SK-N-SH treated with all-trans-retinoic acid at 6 μM for 48 hours (cell line): ENCODE data around the gene ST6GALNAC1.

Experiments used
- ATAC-seq: fragments of 200-7000 bp; cut with Tn5 transposase; 3 replicates; pipeline ENCODE4 v1.9.1; 2020; ENCODE audit warnings: mild to moderate bottlenecking, moderate library complexity
- BACH2 ChIP-seq: fragments of 250-450 bp; sonication (Bioruptor Pico); IDR thresholded peaks from 2 replicates; pipeline ENCODE4 v1.9.0; 2021; ENCODE audit warnings: mild to moderate bottlenecking, borderline replicate concordance
- CREB5 ChIP-seq: fragments of 250-450 bp; sonication (Bioruptor Pico); IDR thresholded peaks from 2 replicates; pipeline ENCODE4 v1.5.1; 2020; ENCODE audit warnings: low read depth, mild to moderate bottlenecking, moderate library complexity
- CSDC2 ChIP-seq: fragments of 250-450 bp; sonication (Bioruptor Pico); IDR thresholded peaks from 2 replicates; pipeline ENCODE4 v1.5.0; 2020; ENCODE audit warnings: mild to moderate bottlenecking, moderate library complexity
- ESRRG ChIP-seq: fragments of 250-450 bp; sonication (Bioruptor Pico); IDR thresholded peaks from 2 replicates; pipeline ENCODE4 v1.6.1; 2021; ENCODE audit warnings: mild to moderate bottlenecking
- GLIS3 ChIP-seq: fragments of 250-450 bp; sonication (Bioruptor Pico); IDR thresholded peaks from 2 replicates; pipeline ENCODE4 v1.5.0; 2020; ENCODE audit warnings: mild to moderate bottlenecking, moderate library complexity
- ISL1 ChIP-seq: fragments of 250-450 bp; sonication (Bioruptor Pico); IDR thresholded peaks from 2 replicates; pipeline ENCODE4 v2.1.2; 2022; ENCODE audit warnings: mild to moderate bottlenecking, moderate library complexity
- OSR1 ChIP-seq: fragments of 250-450 bp; sonication (Bioruptor Pico); IDR thresholded peaks from 2 replicates; pipeline ENCODE4 v1.8.0; 2022; ENCODE audit warnings: moderate library complexity, mild to moderate bottlenecking, inconsistent platforms
- PATZ1 ChIP-seq: fragments of 250-450 bp; sonication (Bioruptor Pico); IDR thresholded peaks from 2 replicates; pipeline ENCODE4 v1.8.0; 2020; ENCODE audit warnings: mild to moderate bottlenecking, moderate library complexity, borderline replicate concordance
- POU6F1 ChIP-seq: fragments of 250-450 bp; sonication (Bioruptor Pico); IDR thresholded peaks from 2 replicates; pipeline ENCODE4 v1.8.0; 2021; ENCODE audit warnings: low read depth, mild to moderate bottlenecking, moderate library complexity, borderline replicate concordance
- RARB ChIP-seq: fragments of 250-450 bp; sonication (Bioruptor Pico); IDR thresholded peaks from 2 replicates; pipeline ENCODE4 v1.8.0; 2021; ENCODE audit warnings: mild to moderate bottlenecking, moderate library complexity
- SNAI2 ChIP-seq: fragments of 250-450 bp; sonication (Bioruptor Pico); IDR thresholded peaks from 2 replicates; pipeline ENCODE4 v1.5.0; 2020; ENCODE audit warnings: mild to moderate bottlenecking, moderate library complexity
- TCF4 ChIP-seq: fragments of 250-450 bp; sonication (Bioruptor Pico); IDR thresholded peaks from 2 replicates; pipeline ENCODE4 v1.8.0; 2021; ENCODE audit warnings: mild to moderate bottlenecking, moderate library complexity, borderline replicate concordance
- TSHZ2 ChIP-seq: fragments of 250-450 bp; sonication (Bioruptor Pico); IDR thresholded peaks from 2 replicates; pipeline ENCODE4 v1.5.0; 2020; ENCODE audit warnings: mild to moderate bottlenecking, moderate library complexity
- ZC3H10 ChIP-seq: fragments of 250-450 bp; sonication (Bioruptor Pico); IDR thresholded peaks from 2 replicates; pipeline ENCODE4 v1.5.1; 2021; ENCODE audit warnings: mild to moderate bottlenecking, moderate library complexity
- ZFP3 ChIP-seq: fragments of 250-450 bp; sonication (Bioruptor Pico); IDR thresholded peaks from 2 replicates; pipeline ENCODE4 v1.5.0; 2020; ENCODE audit warnings: mild to moderate bottlenecking, moderate library complexity
- ZFP30 ChIP-seq: fragments of 450-650 bp; formaldehyde crosslinking; IDR thresholded peaks from 2 replicates; pipeline ENCODE4 v1.5.0; 2022; ENCODE audit warnings: mild to moderate bottlenecking, moderate library complexity
- ZNF565 ChIP-seq: fragments of 450-650 bp; formaldehyde crosslinking; conservative IDR thresholded peaks from 2 replicates; pipeline ENCODE4 v1.5.0; 2020; ENCODE audit warnings: low read depth, mild to moderate bottlenecking, moderate library complexity
- ZNF70 ChIP-seq: fragments of 450-650 bp; formaldehyde crosslinking; IDR thresholded peaks from 2 replicates; pipeline ENCODE4 v1.5.0; 2020; ENCODE audit warnings: mild to moderate bottlenecking, moderate library complexity

The ST6GALNAC1 gene

GRCh38 chr17:76586741-76587487 is 56.6 kb downstream of the ST6GALNAC1 start:
- no peak; the same call in 2 of the 3 replicates for ATAC-seq
- TF ChIP-seq ZFP30 (CRISPR knock-in tag) (no peak), OSR1 (no peak), ISL1 (CRISPR knock-in tag) (no peak), SNAI2 (CRISPR knock-in tag) (no peak), BACH2 (CRISPR knock-in tag) (no peak), CSDC2 (CRISPR knock-in tag) (no peak), POU6F1 (no peak)

GRCh38 chr17:76585649-76586593 is 57.6 kb downstream of the ST6GALNAC1 start, which contains the start of gene ST6GALNAC2:
Gene ST6GALNAC2 (minus strand): TSS chr17:76585860. CDS start chr17:76585808, 52 bp downstream.
- ATAC-seq: peak; percentile 96
- no peak for TF ChIP-seq RARB (CRISPR knock-in tag)
- TF ChIP-seq ZNF70 (CRISPR knock-in tag): no peak

- no peak for TF ChIP-seq ESRRG (CRISPR knock-in tag)
- TF ChIP-seq ZNF70 (CRISPR knock-in tag): no peak
- no peak for TF ChIP-seq TCF4 (CRISPR knock-in tag)
- TF ChIP-seq ZFP3 (CRISPR knock-in tag): no peak
- no peak for TF ChIP-seq CREB5 (CRISPR knock-in tag)
- no peak for TF ChIP-seq ISL1 (CRISPR knock-in tag)
- TF ChIP-seq GLIS3 (CRISPR knock-in tag): no peak
- no peak for TF ChIP-seq SNAI2 (CRISPR knock-in tag)
- TF ChIP-seq OSR1: no peak
- TF ChIP-seq ZNF565 (CRISPR knock-in tag): no peak
- TF ChIP-seq ZC3H10 (CRISPR knock-in tag): no peak
- no peak for TF ChIP-seq TSHZ2 (CRISPR knock-in tag)
- TF ChIP-seq CSDC2 (CRISPR knock-in tag): no peak
- no peak for TF ChIP-seq POU6F1
- no peak for TF ChIP-seq ZFP30 (CRISPR knock-in tag)
- no peak; the same call in 2 of the 3 replicates for ATAC-seq
Observed at GRCh38 chr17:76585033-76585648, 58.4 kb downstream of the ST6GALNAC1 start.

- no peak for TF ChIP-seq CSDC2 (CRISPR knock-in tag)
- TF ChIP-seq ZFP30 (CRISPR knock-in tag): no peak
- TF ChIP-seq CREB5 (CRISPR knock-in tag): no peak
- TF ChIP-seq PATZ1: no peak
- TF ChIP-seq ZNF565 (CRISPR knock-in tag): no peak
Observed at GRCh38 chr17:76584427-76585032, 59.0 kb downstream of the ST6GALNAC1 start.

More at GRCh38 chr17:76584427-76585032, 59.0 kb downstream of the ST6GALNAC1 start:
- ATAC-seq: no peak
